Right forelimb (tissue), 1 donor: ENCODE measurements around the gene KCNB1.

Experiments
- DNase-seq: peaks from one replicate; pipeline ENCODE4 v3.0.0-alpha.2; 2018

The KCNB1 gene

GRCh38 chr20:49349078-49349477, 133.4 kb downstream of the KCNB1 start:
- no peak for DNase-seq

GRCh38 chr20:49348563-49348962, 133.9 kb downstream of the KCNB1 start:
- no peak for DNase-seq

GRCh38 chr20:49347156-49347555, 135.3 kb downstream of the KCNB1 start:
- no peak for DNase-seq

- no peak for DNase-seq
Observed at GRCh38 chr20:49346682-49347081, 135.8 kb downstream of the KCNB1 start.

GRCh38 chr20:49345524-49345923, 136.9 kb downstream of the KCNB1 start:
- DNase-seq, result peak; percentile 70

- DNase-seq, result peak; percentile 61
Observed at GRCh38 chr20:49344975-49345374, 137.5 kb downstream of the KCNB1 start.

GRCh38 chr20:49344140-49344539, 138.3 kb downstream of the KCNB1 start:
- no peak for DNase-seq

- no peak for DNase-seq
Observed at GRCh38 chr20:49343246-49343645, 139.2 kb downstream of the KCNB1 start.

- DNase-seq, result no peak
Observed at GRCh38 chr20:49340161-49340966, 142.1 kb downstream of the KCNB1 start.

- DNase-seq, result no peak
Observed at GRCh38 chr20:49339123-49339522, 143.3 kb downstream of the KCNB1 start.

GRCh38 chr20:49338061-49338460, 144.4 kb downstream of the KCNB1 start:
- peak; percentile 70 for DNase-seq

- no peak for DNase-seq
Observed at GRCh38 chr20:49337357-49337756, 145.1 kb downstream of the KCNB1 start.

GRCh38 chr20:49336786-49337185, 145.7 kb downstream of the KCNB1 start:
- no peak for DNase-seq

GRCh38 chr20:49335476-49335875, 147.0 kb downstream of the KCNB1 start:
- no peak for DNase-seq

GRCh38 chr20:49330701-49331615, 151.5 kb downstream of the KCNB1 start:
- DNase-seq, result no peak

- DNase-seq, result no peak
Observed at GRCh38 chr20:49328790-49329189, 153.7 kb downstream of the KCNB1 start.

- no peak for DNase-seq
Observed at GRCh38 chr20:49326026-49326425, 156.4 kb downstream of the KCNB1 start.

GRCh38 chr20:49324306-49324705, 158.2 kb downstream of the KCNB1 start:
- no peak for DNase-seq

GRCh38 chr20:49323622-49324238, 158.7 kb downstream of the KCNB1 start:
- DNase-seq, result no peak

- no peak for DNase-seq
Observed at GRCh38 chr20:49320460-49320859, 162.0 kb downstream of the KCNB1 start.

- DNase-seq, result no peak
Observed at GRCh38 chr20:49319208-49319809, 163.2 kb downstream of the KCNB1 start.

GRCh38 chr20:49318430-49319207, 163.8 kb downstream of the KCNB1 start:
- no peak for DNase-seq
